B cell (primary cell): ENCODE results near the gene ZNF407. TPM values are rescaled to one million over a fixed set of nuclear protein-coding genes. Genes with fewer than 3 reads are reported as not detected.

Source experiments
- ATAC-seq: fragments of 200-7000 bp; cut with Tn5 transposase; one replicate; pipeline ENCODE4 v1.10.0; 2021; ENCODE audit warnings: low read depth, mild to moderate bottlenecking, moderate number of reproducible peaks, moderate library complexity
- CTCF ChIA-PET: fragments of 350-600 bp; sonication (Branson Sonifier 250); formaldehyde crosslinking; loops from one replicate; lab custom pipeline; 2021; ENCODE audit warnings: antibody characterized with exemption, inconsistent platforms; lab: Charles Lee
- POLR2A ChIA-PET: fragments of 350-600 bp; sonication (Branson Sonifier 250); formaldehyde crosslinking; loops from one replicate; lab custom pipeline; 2021; ENCODE audit warnings: antibody characterized with exemption; lab: Charles Lee
- DNase-seq: peaks from one replicate; pipeline ENCODE4 v3.0.0; 2013
- H2AFZ ChIP-seq: 2 replicates; pipeline ENCODE4 v1.6.1; 2012; ENCODE audit warnings: mild to moderate bottlenecking, low read depth, low read length; ENCODE audit not compliant: insufficient read depth, poor library complexity, severe bottlenecking
- H3K27ac ChIP-seq, 2 donors: 1 replicate in 1 of 2; 2 replicates in 1 of 2; pipeline ENCODE4 v1.5.1; 2012 to 2013; ENCODE audit warnings: low read length in 2 of 2, mild to moderate bottlenecking in 2 of 2, moderate library complexity in 1 of 2
- H3K27me3 ChIP-seq, 4 experiments: fragments of 200-600 bp in 1 of 4; sonication (generic) in 1 of 4; replicated peaks in 1 of 4; 1 replicate in 2 of 4; 2 replicates in 2 of 4; pipeline versions ENCODE4 v1.6.1 to v1.7.0; 2013 to 2016; ENCODE audit warnings: low read length in 3 of 4, mild to moderate bottlenecking in 2 of 4, mixed read lengths in 1 of 4, moderate library complexity in 1 of 4; ENCODE audit not compliant: insufficient read depth in 4 of 4, control insufficient read depth in 3 of 4; ENCODE audit errors: control extremely low read depth in 1 of 4
- H3K36me3 ChIP-seq, 2 experiments: replicated peaks in 1 of 2; 1 replicate in 1 of 2; 2 replicates in 1 of 2; pipeline versions ENCODE4 v1.6.1 to v1.7.1; 2013; ENCODE audit warnings: low read length in 1 of 2; ENCODE audit not compliant: insufficient read depth in 2 of 2, control insufficient read depth in 1 of 2; ENCODE audit errors: control extremely low read depth in 1 of 2, extremely low read depth in 1 of 2
- H3K4me1 ChIP-seq, 2 donors: fragments of 200-600 bp in 1 of 2; sonication (generic) in 1 of 2; 1 replicate in 1 of 2; 2 replicates in 1 of 2; pipeline versions ENCODE4 v1.5.1 to v1.6.1; 2013 to 2017; ENCODE audit warnings: low read length in 2 of 2; ENCODE audit not compliant: control insufficient read depth in 2 of 2, insufficient read depth in 2 of 2
- H3K4me2 ChIP-seq: replicated peaks from 2 replicates; pipeline ENCODE3; 2012; ENCODE audit warnings: mild to moderate bottlenecking, low read depth, low read length; ENCODE audit not compliant: poor library complexity, severe bottlenecking
- H3K4me3 ChIP-seq, 5 experiments: fragments of 200-600 bp in 1 of 5; sonication (generic) in 1 of 5; 1 replicate in 3 of 5; 2 replicates in 2 of 5; pipeline versions ENCODE4 v1.5.1 to v1.7.0; 2011 to 2016; ENCODE audit warnings: low read length in 4 of 5, mild to moderate bottlenecking in 4 of 5, low read depth in 2 of 5, control low read depth in 1 of 5, moderate library complexity in 1 of 5; ENCODE audit not compliant: insufficient read depth in 1 of 5; ENCODE audit errors: control extremely low read depth in 1 of 5, extremely low read depth in 1 of 5
- H3K79me2 ChIP-seq: fragments of 200-600 bp; sonication (generic); one replicate; pipeline ENCODE4 v1.6.0; 2016; ENCODE audit warnings: low read length; ENCODE audit not compliant: control insufficient read depth, insufficient read depth
- H3K9ac ChIP-seq: fragments of 200-600 bp; sonication (generic); 2 replicates; pipeline ENCODE4 v1.6.1; 2017; ENCODE audit warnings: mild to moderate bottlenecking, low read length, moderate library complexity
- H3K9me3 ChIP-seq, 3 donors: one replicate each; pipeline versions ENCODE4 v1.6.1 to v1.7.1; 2013; ENCODE audit warnings: low read length in 2 of 3; ENCODE audit not compliant: control insufficient read depth in 2 of 3, insufficient read depth in 1 of 3; ENCODE audit errors: control extremely low read depth in 1 of 3
- H4K20me1 ChIP-seq: 2 replicates; pipeline ENCODE4 v1.6.0; 2012; ENCODE audit warnings: mild to moderate bottlenecking, low read length; ENCODE audit not compliant: insufficient read depth, control insufficient read depth, poor library complexity, severe bottlenecking
- H3K27ac Mint-ChIP-seq: one replicate; pipeline ENCODE4 v1.8.0; 2021; ENCODE audit warnings: mixed read lengths
- H3K27me3 Mint-ChIP-seq: one replicate; pipeline ENCODE4 v1.8.0; 2021; ENCODE audit warnings: mixed read lengths
- H3K4me1 Mint-ChIP-seq: one replicate; pipeline ENCODE4 v1.8.0; 2021; ENCODE audit warnings: mixed read lengths
- H3K4me3 Mint-ChIP-seq: one replicate; pipeline ENCODE4 v1.8.0; 2021; ENCODE audit warnings: mixed read lengths
- H3K9me3 Mint-ChIP-seq: one replicate; pipeline ENCODE4 v1.8.0; 2022; ENCODE audit warnings: mixed read lengths; ENCODE audit not compliant: insufficient read depth
- CTCF ChIP-seq: fragments of 200-600 bp; IDR thresholded peaks from one replicate; pipeline ENCODE4 v1.8.0; 2022; ENCODE audit warnings: antibody characterized with exemption, mild to moderate bottlenecking
- EZH2 ChIP-seq: IDR thresholded peaks from 2 replicates; pipeline ENCODE4 v1.6.1; 2012; ENCODE audit warnings: borderline replicate concordance, low read depth, mild to moderate bottlenecking, moderate library complexity, low read length; ENCODE audit not compliant: insufficient read depth, poor library complexity, severe bottlenecking
- WGBS: methylation state at CpG from one replicate; pipeline ENCODE4 v1.1.5; 2013; ENCODE audit warnings: missing lambda C conversion rate; ENCODE audit not compliant: insufficient coverage; 5-methylcytosine and 5-hydroxymethylcytosine counted together
- intact Hi-C: fragments of 100-400 bp; cut with micrococcal nuclease; formaldehyde crosslinking; loops from one replicate; pipeline ENCODE4 v1.10.0; 2022
- polyA plus RNA-seq: library from polyadenylated mRNA; depleted of rRNA; stranded (reverse); fragments of >200 nt; gene quantifications from 2 replicates; pipeline ENCODE4 v1.2.3, GENCODE V29; 2012
- total RNA-seq, 2 donors: library from RNA; stranded (reverse); fragments of 120-200 nt in 1 of 2; gene quantifications; 1 replicate in 1 of 2; 2 replicates in 1 of 2; pipeline versions ENCODE4 v1.2.3 to v1.2.4, GENCODE V29; 2013 to 2022

Gene ZNF407
- total and polyA plus RNA-seq, 2 donors (not counting 1 experiment from before 2014, with no cell fraction given) = 4.5 to 37.1 TPM

DNA sequence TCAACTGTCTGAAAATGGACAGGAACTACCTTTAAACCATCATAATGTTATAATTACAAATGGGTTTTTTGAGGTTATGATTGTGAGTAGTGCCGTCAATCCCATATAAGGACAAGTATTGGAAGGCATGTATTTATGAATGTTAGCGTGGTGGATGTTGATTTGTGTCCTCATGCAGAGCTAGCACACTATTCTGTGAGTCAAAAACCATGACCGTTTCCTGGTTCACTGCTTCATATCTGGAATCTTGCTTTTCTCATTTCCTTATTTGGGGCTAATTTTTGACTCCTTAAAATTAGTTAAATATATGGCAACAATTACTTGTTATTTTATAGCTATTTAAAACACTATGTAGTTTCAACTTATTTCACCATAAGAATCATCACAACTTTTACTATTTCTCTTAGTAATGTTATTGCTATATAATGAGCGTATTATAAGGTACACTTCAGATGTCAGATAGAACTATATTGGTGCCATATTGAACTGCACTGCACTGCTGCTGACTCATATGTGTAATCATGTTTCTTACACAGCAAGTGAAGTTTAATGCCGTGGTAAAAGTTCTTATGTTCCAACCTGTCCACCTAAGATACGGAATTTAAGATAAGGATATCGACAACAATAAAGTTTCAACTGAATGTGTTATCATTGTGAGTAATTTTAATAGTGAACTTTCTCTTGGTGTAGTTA lies 418.5 kb downstream of the ZNF407 start:
- Histone ChIP-seq H4K20me1 (no peaks in the 10 kb centered on the region), H3K4me1 (peaks cover 0 to 3% of the 10 kb centered on the region in 2 donors), H3K9me3 (no peaks in the 10 kb centered on the region), H3K36me3 (no peaks in the 10 kb centered on the region), H3K79me2 (no peaks in the 10 kb centered on the region), H3K4me2 (no peak overlapping the region), H3K9ac (no peak overlapping the region), H2AFZ (no peak overlapping the region), H3K27ac (no peak overlapping the region), H3K4me3 (no peak overlapping the region), H3K27me3 (no peaks in the 10 kb centered on the region)
- H3K27me3 Mint-ChIP-seq = no peaks in the 10 kb centered on the region
- peaks cover 13% of the 10 kb centered on the region for H3K4me1 Mint-ChIP-seq
- intact Hi-C loops = no loop called here
- TF ChIP-seq EZH2 (no peak), CTCF (no peak)
- H3K4me3 Mint-ChIP-seq = no peak overlapping the region
- POLR2A ChIA-PET = no interaction called here
- CTCF ChIA-PET = no interaction called here
- DNase-seq (no peak), ATAC-seq (no peak)
- no peaks in the 10 kb centered on the region for H3K9me3 Mint-ChIP-seq
- WGBS = 60% methylated on average over 2 of the region's 7 CpGs
- H3K27ac Mint-ChIP-seq = no peak overlapping the region

GRCh38 chr18:75023473-75023872 lies 425.8 kb downstream of the ZNF407 start:
- no CpG with 5 or more reads among the region's 4 CpGs for WGBS
- no peak for TF ChIP-seq EZH2
- no peak for TF ChIP-seq CTCF

More at GRCh38 chr18:75023473-75023872, 425.8 kb downstream of the ZNF407 start:
- intact Hi-C loops = no loop called here
- H3K27me3 ChIP-seq = no peaks in the 10 kb centered on the region
- Mint-ChIP-seq H3K27ac (no peak overlapping the region), H3K9me3 (no peaks in the 10 kb centered on the region), H3K27me3 (no peaks in the 10 kb centered on the region), H3K4me1 (peaks cover 3% of the 10 kb centered on the region), H3K4me3 (no peak overlapping the region)
- ChIA-PET POLR2A (no interaction called here), CTCF (no interaction called here)
- H3K4me2 ChIP-seq = no peak overlapping the region
- no peaks in the 10 kb centered on the region for H3K36me3 ChIP-seq
- no peak for DNase-seq
- H3K4me1 ChIP-seq = no peaks in the 10 kb centered on the region
- H3K79me2 ChIP-seq = no peaks in the 10 kb centered on the region
- H4K20me1 ChIP-seq = no peaks in the 10 kb centered on the region
- H2AFZ ChIP-seq = no peak overlapping the region
- H3K9me3 ChIP-seq = no peaks in the 10 kb centered on the region
- H3K4me3 ChIP-seq = no peak overlapping the region
- no peak overlapping the region for H3K27ac ChIP-seq
- no peak overlapping the region for H3K9ac ChIP-seq
- no peak for ATAC-seq
